ENCODE data around the gene SLC6A1. TPM values are rescaled to one million over a fixed set of nuclear protein-coding genes. Genes with fewer than 3 reads are reported as not detected.

The SLC6A1 gene
- polyA plus RNA-seq, 1 experiment, result not detected

DNA sequence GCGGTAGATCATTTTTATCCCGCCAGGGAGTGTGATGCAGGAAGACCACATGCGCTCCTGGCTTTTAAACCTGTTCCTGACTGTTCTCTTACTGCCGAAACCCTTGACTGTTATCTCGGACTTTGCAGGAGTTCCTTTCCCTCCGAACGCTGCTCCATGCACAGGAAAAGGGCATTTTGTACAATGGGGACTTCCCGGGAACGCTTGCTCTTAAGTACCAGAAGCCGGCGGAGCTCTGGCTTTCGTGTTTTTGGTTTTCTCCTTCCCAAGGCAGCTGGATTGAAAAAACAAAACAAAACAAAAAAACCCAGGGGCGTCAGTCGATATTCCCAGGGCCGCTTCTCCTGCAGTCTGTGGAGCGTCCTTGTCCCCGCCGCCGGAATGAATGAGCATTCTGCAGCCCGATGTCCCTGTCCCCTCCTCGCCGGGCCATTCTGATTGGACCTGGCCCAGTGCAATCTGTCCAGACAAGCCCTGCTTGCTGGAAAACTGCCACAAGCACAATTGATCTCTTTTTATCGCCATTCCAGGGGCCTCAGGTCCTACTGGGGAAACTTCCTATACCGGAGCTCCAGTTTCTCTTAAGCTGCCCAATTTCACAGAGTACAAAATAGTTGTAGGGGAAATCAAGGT, 44.8 kb downstream of the SLC6A1 start:
- CTCF ChIA-PET, result no interaction called here
- TF ChIP-seq CTCF (IDR thresholded peaks at IDR 0.05; ENCODE audit: low read depth, low read length), result no peak
- H3K27ac ChIP-seq (ENCODE audit: low read depth, low read length), result no peak overlapping the region
- H3K27me3 ChIP-seq (ENCODE audit: control insufficient read depth, insufficient read depth, low read length), result peaks cover 14% of the 10 kb centered on the region
- DNase-seq (ENCODE audit: low read depth, low spot score), result no peak
- no peak overlapping the region for H3K4me3 ChIP-seq (ENCODE audit: low read depth, low read length)
- POLR2A ChIA-PET, result no interaction called here
- no peaks in the 10 kb centered on the region; the same call in 1 of the 2 replicates for H3K9me3 ChIP-seq (ENCODE audit: control insufficient read depth, insufficient read depth, low read length)

DNA sequence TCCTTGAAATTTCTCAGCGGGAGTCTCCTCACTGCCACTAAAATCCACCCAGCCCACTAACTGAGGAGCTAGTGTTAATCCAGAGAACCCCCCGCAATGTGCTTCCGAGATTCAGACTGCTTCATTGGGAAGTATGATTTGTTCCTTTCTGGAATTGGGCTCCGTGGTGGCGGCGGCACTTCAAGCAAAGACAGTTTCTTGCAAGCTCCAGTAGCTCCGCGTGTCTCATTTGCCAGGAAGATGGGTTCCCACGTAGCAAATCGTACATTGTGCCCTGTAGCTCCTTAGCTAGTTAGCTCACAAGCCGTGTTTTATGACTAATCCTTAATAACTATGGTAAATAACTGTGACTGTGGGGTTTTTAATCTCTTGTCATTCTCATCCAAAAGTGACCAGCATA, 45.4 kb downstream of the SLC6A1 start:
- CTCF ChIA-PET, result no interaction called here
- TF ChIP-seq CTCF (IDR thresholded peaks at IDR 0.05; ENCODE audit: low read depth, low read length), result no peak

DNA sequence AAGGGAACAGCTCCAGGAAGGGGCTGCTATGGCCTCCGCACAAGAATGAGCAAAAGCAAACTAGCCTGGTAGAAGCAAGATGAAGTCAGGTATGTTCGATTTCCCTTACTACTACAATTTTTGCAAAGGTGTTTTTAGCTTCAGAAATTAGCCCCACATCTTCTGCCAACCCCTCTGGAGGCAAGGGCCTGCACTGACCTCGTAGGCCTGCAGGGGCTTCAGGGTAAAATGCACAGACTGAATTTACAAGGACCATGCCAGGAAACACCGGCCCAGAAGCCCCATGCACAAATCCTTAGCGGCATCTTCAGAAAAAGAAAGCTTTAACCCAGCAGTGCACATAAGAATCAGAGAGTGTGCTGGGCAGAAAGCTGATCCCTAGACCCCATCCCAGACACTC, 53.0 kb downstream of the SLC6A1 start:
- DNase-seq (ENCODE audit: low read depth, low spot score), result no peak
- Histone ChIP-seq H3K4me3 (ENCODE audit: low read depth, low read length) (no peak overlapping the region), H3K27ac (ENCODE audit: low read depth, low read length) (no peak overlapping the region), H3K9me3 (ENCODE audit: control insufficient read depth, insufficient read depth, low read length) (no peaks in the 10 kb centered on the region), H3K27me3 (ENCODE audit: control insufficient read depth, insufficient read depth, low read length) (peaks cover 43% of the 10 kb centered on the region)
- CTCF ChIA-PET, result interaction anchor here (0.7 to 2.6 kb wide), 2 partner anchors 15 to 299 kb away, joined by 3 to 14 read pairs; no protein-coding TSS in a partner anchor
- no peak for TF ChIP-seq CTCF (IDR thresholded peaks at IDR 0.05; ENCODE audit: low read depth, low read length)
- POLR2A ChIA-PET, result interaction anchor here (0.6 kb wide), 1 partner anchor 16 kb away, joined by 6 read pairs; no protein-coding TSS in a partner anchor

More for the DNA sequence above, 45.4 kb downstream of the SLC6A1 start:
- Histone ChIP-seq H3K9me3 (ENCODE audit: control insufficient read depth, insufficient read depth, low read length) (no peaks in the 10 kb centered on the region; the same call in 1 of the 2 replicates), H3K4me3 (ENCODE audit: low read depth, low read length) (no peak overlapping the region), H3K27me3 (ENCODE audit: control insufficient read depth, insufficient read depth, low read length) (peaks cover 17% of the 10 kb centered on the region), H3K27ac (ENCODE audit: low read depth, low read length) (no peak overlapping the region)
- DNase-seq (ENCODE audit: low read depth, low spot score), result no peak
- POLR2A ChIA-PET, result no interaction called here

DNA sequence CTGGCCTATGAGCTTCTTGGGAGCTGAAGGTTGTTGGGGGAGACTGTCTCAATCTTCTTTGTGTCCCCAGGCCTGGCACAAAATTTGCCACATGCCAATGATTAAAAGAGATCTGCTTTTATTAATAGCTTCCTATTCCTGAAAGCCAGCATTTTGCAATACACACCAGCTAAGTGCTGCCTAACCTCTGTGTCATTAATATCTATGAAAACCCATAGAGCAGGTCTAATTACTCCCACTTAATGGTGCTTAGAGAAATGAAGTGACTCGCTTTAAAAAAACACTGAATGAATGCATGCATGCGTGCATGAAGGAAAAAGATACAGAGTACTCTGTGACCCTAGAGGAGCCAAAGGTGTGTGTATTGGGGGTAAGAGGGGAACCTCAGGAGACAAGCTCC, 55.0 kb downstream of the SLC6A1 start:
- DNase-seq (ENCODE audit: low read depth, low spot score), result no peak
- CTCF ChIA-PET, result interaction anchor here (1.3 to 1.6 kb wide), 2 partner anchors 12 to 97 kb away, joined by 4 to 8 read pairs; no protein-coding TSS in a partner anchor
- Histone ChIP-seq H3K27me3 (ENCODE audit: control insufficient read depth, insufficient read depth, low read length) (peaks cover 48% of the 10 kb centered on the region), H3K27ac (ENCODE audit: low read depth, low read length) (no peak overlapping the region), H3K4me3 (ENCODE audit: low read depth, low read length) (no peak overlapping the region), H3K9me3 (ENCODE audit: control insufficient read depth, insufficient read depth, low read length) (no peaks in the 10 kb centered on the region)
- TF ChIP-seq CTCF (IDR thresholded peaks at IDR 0.05; ENCODE audit: low read depth, low read length), result no peak
- POLR2A ChIA-PET, result no interaction called here

DNA sequence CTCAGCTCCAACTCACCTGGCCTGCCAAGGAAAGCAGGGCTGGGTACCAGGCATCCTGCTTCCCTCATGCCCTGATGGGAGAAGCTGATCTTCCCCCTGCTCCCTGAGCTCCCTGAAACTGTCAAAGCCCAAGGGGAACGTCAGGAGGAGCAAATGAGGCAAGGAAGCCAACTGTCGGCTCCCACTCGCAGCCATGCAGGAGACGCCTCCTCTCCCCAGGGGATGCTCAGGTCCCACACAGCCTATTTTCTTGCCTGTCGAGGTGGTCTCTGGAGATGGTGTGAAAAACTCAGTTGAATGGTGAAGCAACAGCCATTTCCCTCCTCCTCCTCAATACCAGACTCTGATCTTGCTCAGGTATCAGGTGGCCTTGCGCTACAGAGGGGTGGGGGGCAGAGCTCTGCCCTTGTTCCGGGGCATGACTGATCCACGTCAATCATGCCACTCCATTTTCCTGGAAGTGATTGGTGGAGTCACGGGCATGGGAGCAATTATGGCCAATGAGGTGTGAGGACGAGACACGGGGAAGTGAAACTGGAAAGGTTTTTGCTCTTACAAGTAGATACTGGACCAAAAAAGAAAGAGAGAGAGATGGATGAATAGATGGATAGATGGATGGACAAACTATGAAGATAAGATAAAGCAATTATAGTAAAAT, 58.2 kb downstream of the SLC6A1 start:
- no peak overlapping the region for H3K4me3 ChIP-seq (ENCODE audit: low read depth, low read length)
- TF ChIP-seq CTCF (IDR thresholded peaks at IDR 0.05; ENCODE audit: low read depth, low read length), result no peak
- ChIA-PET CTCF (interaction anchor here (2.8 kb wide), 1 partner anchor 10 kb away, joined by 19 read pairs; no protein-coding TSS in a partner anchor), POLR2A (no interaction called here)
- no peaks in the 10 kb centered on the region for H3K9me3 ChIP-seq (ENCODE audit: control insufficient read depth, insufficient read depth, low read length)
- no peak for DNase-seq (ENCODE audit: low read depth, low spot score)
- H3K27ac ChIP-seq (ENCODE audit: low read depth, low read length), result no peak overlapping the region
- H3K27me3 ChIP-seq (ENCODE audit: control insufficient read depth, insufficient read depth, low read length), result peaks cover 37% of the 10 kb centered on the region

All from AG04450 (cell line).